ENCODE measurements around the gene WASF3.

WASF3 gene

GRCh38 chr13:26548205-26548765 lies 9.2 kb upstream of the WASF3 start:
- no peak for DNase-seq

GRCh38 chr13:26549713-26550112 lies 7.8 kb upstream of the WASF3 start:
- DNase-seq, result no peak

- DNase-seq, result no peak
Observed at GRCh38 chr13:26551255-26551860, 6.1 kb upstream of the WASF3 start.

- DNase-seq, result no peak
Observed at GRCh38 chr13:26555413-26555812, 2.1 kb upstream of the WASF3 start.

GRCh38 chr13:26557051-26557392 lies 461 bp upstream of the WASF3 start:
- DNase-seq, result no peak

GRCh38 chr13:26558074-26558805 lies 757 bp downstream of the WASF3 start:
- DNase-seq, result peak in 1 of 2 donors; percentile 0

GRCh38 chr13:26558987-26559386 lies 1.5 kb downstream of the WASF3 start:
- no peak for DNase-seq

GRCh38 chr13:26560456-26560855 lies 3.0 kb downstream of the WASF3 start:
- DNase-seq, result no peak

GRCh38 chr13:26561067-26561466 lies 3.6 kb downstream of the WASF3 start:
- no peak for DNase-seq

- no peak for DNase-seq
Observed at GRCh38 chr13:26561651-26562511, 4.4 kb downstream of the WASF3 start.

GRCh38 chr13:26562512-26562890 lies 5.0 kb downstream of the WASF3 start:
- DNase-seq, result no peak

- DNase-seq, result no peak
Observed at GRCh38 chr13:26563713-26564112, 6.2 kb downstream of the WASF3 start.

GRCh38 chr13:26568132-26568815 lies 10.8 kb downstream of the WASF3 start:
- no peak for DNase-seq

GRCh38 chr13:26571518-26571917 lies 14.0 kb downstream of the WASF3 start:
- DNase-seq, result no peak

GRCh38 chr13:26575244-26575643 lies 17.8 kb downstream of the WASF3 start:
- DNase-seq, result no peak

GRCh38 chr13:26579580-26579979 lies 22.1 kb downstream of the WASF3 start:
- DNase-seq, result no peak

- no peak for DNase-seq
Observed at GRCh38 chr13:26583662-26584061, 26.2 kb downstream of the WASF3 start.

GRCh38 chr13:26584713-26585112 lies 27.2 kb downstream of the WASF3 start:
- no peak for DNase-seq

- DNase-seq, result no peak
Observed at GRCh38 chr13:26585136-26585535, 27.7 kb downstream of the WASF3 start.

GRCh38 chr13:26587251-26587650 lies 29.8 kb downstream of the WASF3 start:
- DNase-seq, result no peak

GRCh38 chr13:26589226-26589625 lies 31.7 kb downstream of the WASF3 start:
- DNase-seq, result no peak

- DNase-seq, result no peak
Observed at GRCh38 chr13:26589754-26590153, 32.3 kb downstream of the WASF3 start.

- no peak for DNase-seq
Observed at GRCh38 chr13:26590379-26590778, 32.9 kb downstream of the WASF3 start.

All from stimulated activated CD4-positive, alpha-beta T cell treated with anti-CD3 and anti-CD28 coated beads, Interleukin-2, amount 100 ng/mL, for 24 hours (primary cell).